Measurements from ENCODE around the gene ZNF579.

The ZNF579 gene

GRCh38 chr19:55541091-55541490 lies 39.6 kb downstream of the ZNF579 start:
- no peak for TF ChIP-seq CTCF (IDR thresholded peaks at IDR 0.05; ENCODE audit: control insufficient read depth, insufficient read depth, low read depth, low read length, missing control alignments)
- H3K4me3 ChIP-seq (ENCODE audit: control insufficient read depth, low read depth, low read length): no peak overlapping the region
- no peak for DNase-seq (ENCODE audit: low read depth)

DNA sequence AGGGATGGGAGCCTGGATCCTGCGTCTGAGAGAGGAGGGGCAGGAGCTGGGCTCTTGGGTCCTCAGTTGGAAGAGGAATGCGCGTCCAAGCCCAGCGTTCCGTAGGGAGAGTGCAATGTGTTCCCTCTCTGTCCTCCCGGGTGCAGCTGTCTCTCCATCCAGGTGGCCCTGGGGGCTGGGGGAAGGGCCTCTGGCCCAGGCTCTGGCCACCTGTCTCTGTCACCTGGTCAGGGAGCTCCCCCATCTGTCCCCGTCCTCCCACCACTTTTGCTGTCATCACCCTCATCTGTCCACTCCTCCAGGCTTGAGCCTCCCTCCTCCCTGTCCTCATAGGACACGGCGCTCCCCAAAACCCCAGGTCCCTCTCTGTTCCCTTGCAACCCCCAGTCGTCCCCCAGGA lies 40.0 kb downstream of the ZNF579 start:
- DNase-seq (ENCODE audit: low read depth): no peak
- no peak for TF ChIP-seq CTCF (IDR thresholded peaks at IDR 0.05; ENCODE audit: control insufficient read depth, insufficient read depth, low read depth, low read length, missing control alignments)
- H3K4me3 ChIP-seq (ENCODE audit: control insufficient read depth, low read depth, low read length): no peak overlapping the region

- DNase-seq (ENCODE audit: low read depth): no peak
- H3K4me3 ChIP-seq (ENCODE audit: control insufficient read depth, low read depth, low read length): no peak overlapping the region
- no peak for TF ChIP-seq CTCF (IDR thresholded peaks at IDR 0.05; ENCODE audit: control insufficient read depth, insufficient read depth, low read depth, low read length, missing control alignments)
These were observed 41.3 kb downstream of the ZNF579 start for GRCh38 chr19:55539090-55539984.

DNA sequence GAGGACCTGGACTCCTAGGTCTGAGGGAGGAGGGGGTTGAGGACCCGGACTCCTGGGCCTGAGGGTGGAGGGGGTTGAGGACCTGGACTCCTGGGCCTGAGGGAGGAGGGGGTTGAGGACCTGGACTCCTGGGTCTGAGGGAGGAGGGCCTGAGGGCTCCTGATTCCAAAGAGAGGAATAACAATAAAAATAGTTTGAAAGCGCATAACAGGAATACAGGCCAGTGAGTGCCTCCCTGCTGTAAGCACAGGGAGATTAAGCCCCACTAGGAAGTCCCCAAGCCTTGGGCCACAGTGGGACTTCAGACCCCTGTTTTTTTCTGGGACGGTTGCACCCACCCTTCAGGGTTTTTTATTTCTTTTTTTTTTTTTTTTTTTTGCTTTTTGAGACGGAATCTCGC lies 42.5 kb downstream of the ZNF579 start:
- DNase-seq (ENCODE audit: low read depth): no peak
- TF ChIP-seq CTCF (IDR thresholded peaks at IDR 0.05; ENCODE audit: control insufficient read depth, insufficient read depth, low read depth, low read length, missing control alignments): no peak
- no peak overlapping the region for H3K4me3 ChIP-seq (ENCODE audit: control insufficient read depth, low read depth, low read length)

- no peak overlapping the region for H3K4me3 ChIP-seq (ENCODE audit: control insufficient read depth, low read depth, low read length)
- DNase-seq (ENCODE audit: low read depth): no peak
- no peak for TF ChIP-seq CTCF (IDR thresholded peaks at IDR 0.05; ENCODE audit: control insufficient read depth, insufficient read depth, low read depth, low read length, missing control alignments)
These were observed 42.9 kb downstream of the ZNF579 start for GRCh38 chr19:55537741-55538111.

DNA sequence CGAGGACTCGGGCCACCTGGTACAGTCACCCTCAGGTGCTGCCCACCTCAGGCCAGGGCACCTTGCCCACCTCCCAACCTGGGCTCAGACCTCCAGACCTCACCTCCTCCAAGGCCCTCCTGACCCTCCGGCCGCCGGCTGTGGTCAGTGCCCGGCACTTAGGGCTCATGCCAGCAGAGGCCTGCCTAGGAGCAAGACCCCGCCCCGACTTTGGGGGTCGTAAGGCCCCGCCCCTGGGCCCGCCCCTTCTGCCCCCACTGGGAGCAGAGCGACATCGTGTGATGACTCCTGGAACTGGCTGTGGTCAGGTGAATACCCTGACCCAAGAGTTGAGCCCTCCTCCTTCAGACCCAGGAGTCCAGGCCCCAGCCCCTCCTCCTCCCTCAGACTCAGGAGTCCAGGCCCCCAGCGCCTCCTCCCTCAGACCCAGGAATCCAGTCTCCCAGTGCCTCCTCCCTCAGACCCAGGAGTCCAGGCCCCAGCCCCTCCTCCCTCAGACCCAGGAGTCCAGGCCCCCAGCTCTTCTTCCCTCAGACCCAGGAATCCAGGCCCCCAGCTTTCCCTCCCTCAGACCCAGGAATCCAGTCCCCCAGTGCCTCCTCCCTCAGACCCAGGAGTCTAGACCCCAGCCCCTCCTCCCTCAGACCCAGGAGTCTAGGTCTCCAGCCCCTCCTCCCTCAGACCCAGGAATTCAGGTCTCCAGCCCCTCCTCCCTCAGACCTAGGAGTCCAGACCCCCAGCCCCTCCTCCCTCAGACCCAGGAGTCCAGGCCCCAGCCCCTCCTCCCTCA lies 43.5 kb downstream of the ZNF579 start, which contains the start of gene SBK2:
Gene SBK2 (minus strand): TSS at position 183 of the 790 bp plus-strand sequence. CDS start 839 bp downstream, outside the sequence.
- no peak within 1 kb of the TSS for H3K4me3 ChIP-seq (ENCODE audit: control insufficient read depth, low read depth, low read length)
- DNase-seq (ENCODE audit: low read depth): no peak
- peak; percentile 16 for TF ChIP-seq CTCF (IDR thresholded peaks at IDR 0.05; ENCODE audit: control insufficient read depth, insufficient read depth, low read depth, low read length, missing control alignments)

Data from AG09309 (cell line).